Esophagus muscularis mucosa (tissue), 4 donors: Measurements from ENCODE around the gene GABRG2.

Experiments used
- EP300 ChIP-seq: sonication (generic); formaldehyde crosslinking; IDR thresholded peaks from one replicate; pipeline ENCODE4 v1.6.1; 2017; ENCODE audit warnings: antibody characterized with exemption
- POLR2AphosphoS5 ChIP-seq, 2 donors: sonication (generic); formaldehyde crosslinking; IDR thresholded peaks; one replicate each; pipeline ENCODE4 v1.6.1; 2017; ENCODE audit warnings: antibody characterized with exemption in 2 of 2
- TF ChIP-seq, protein P1 (sequence below), 3 experiments: fragments of 200-600 bp in 2 of 3; fragments of 450-650 bp in 1 of 3; sonication (generic) in 2 of 3; IDR thresholded peaks; one replicate each; pipeline ENCODE4 v1.5.1; 2017 to 2019; ENCODE audit warnings: antibody characterized with exemption in 3 of 3, mild to moderate bottlenecking in 2 of 3, moderate library complexity in 1 of 3

DNA sequence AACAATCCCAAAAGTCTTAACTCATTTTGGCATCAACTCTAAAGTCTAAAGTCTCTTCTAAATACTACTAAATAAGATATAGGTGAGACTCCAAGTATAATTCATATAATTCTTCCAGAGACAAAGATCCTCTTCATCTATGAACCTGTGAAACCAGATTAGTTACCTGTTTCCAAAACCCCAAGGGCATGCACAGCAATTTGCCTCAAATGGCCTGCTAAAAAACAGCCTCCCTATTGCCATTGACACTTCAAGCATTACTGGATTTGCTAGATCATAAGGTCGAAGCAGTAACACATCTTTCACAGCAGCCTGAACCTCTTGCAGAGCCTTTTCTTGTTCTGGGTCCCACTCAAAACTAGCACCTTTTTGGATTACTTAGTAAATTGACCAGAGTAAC lies 20.3 kb upstream of the GABRG2 start:
- TF ChIP-seq EP300 (no peak), POLR2AphosphoS5 (IDR thresholded peaks at IDR 0.05) (no peak)
- TF ChIP-seq, protein P1, sequence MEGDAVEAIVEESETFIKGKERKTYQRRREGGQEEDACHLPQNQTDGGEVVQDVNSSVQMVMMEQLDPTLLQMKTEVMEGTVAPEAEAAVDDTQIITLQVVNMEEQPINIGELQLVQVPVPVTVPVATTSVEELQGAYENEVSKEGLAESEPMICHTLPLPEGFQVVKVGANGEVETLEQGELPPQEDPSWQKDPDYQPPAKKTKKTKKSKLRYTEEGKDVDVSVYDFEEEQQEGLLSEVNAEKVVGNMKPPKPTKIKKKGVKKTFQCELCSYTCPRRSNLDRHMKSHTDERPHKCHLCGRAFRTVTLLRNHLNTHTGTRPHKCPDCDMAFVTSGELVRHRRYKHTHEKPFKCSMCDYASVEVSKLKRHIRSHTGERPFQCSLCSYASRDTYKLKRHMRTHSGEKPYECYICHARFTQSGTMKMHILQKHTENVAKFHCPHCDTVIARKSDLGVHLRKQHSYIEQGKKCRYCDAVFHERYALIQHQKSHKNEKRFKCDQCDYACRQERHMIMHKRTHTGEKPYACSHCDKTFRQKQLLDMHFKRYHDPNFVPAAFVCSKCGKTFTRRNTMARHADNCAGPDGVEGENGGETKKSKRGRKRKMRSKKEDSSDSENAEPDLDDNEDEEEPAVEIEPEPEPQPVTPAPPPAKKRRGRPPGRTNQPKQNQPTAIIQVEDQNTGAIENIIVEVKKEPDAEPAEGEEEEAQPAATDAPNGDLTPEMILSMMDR (IDR thresholded peaks at IDR 0.05) = no peak
